GM13976 (cell line): ENCODE measurements around the gene TEKTIP1.

Experiments
- DNase-seq: peaks from one replicate; pipeline ENCODE4 v3.0.0; 2012; ENCODE audit warnings: low spot score
- in situ Hi-C: fragments of 300-500 bp; cut with MboI; formaldehyde crosslinking; loops from one replicate; pipeline ENCODE4 v1.12.0; 2022; ENCODE audit warnings: low sequenced_read_pairs, mixed read lengths, inconsistent platforms; ENCODE audit not compliant: unreplicated experiment
- TF ChIP-seq, protein P1 (sequence below): IDR thresholded peaks from 2 replicates; pipeline ENCODE4 v1.5.1; 2012; ENCODE audit warnings: borderline replicate concordance, mild to moderate bottlenecking; ENCODE audit not compliant: insufficient read depth; ENCODE audit errors: extremely low read depth, missing control alignments, control extremely low read depth

Gene TEKTIP1

DNA sequence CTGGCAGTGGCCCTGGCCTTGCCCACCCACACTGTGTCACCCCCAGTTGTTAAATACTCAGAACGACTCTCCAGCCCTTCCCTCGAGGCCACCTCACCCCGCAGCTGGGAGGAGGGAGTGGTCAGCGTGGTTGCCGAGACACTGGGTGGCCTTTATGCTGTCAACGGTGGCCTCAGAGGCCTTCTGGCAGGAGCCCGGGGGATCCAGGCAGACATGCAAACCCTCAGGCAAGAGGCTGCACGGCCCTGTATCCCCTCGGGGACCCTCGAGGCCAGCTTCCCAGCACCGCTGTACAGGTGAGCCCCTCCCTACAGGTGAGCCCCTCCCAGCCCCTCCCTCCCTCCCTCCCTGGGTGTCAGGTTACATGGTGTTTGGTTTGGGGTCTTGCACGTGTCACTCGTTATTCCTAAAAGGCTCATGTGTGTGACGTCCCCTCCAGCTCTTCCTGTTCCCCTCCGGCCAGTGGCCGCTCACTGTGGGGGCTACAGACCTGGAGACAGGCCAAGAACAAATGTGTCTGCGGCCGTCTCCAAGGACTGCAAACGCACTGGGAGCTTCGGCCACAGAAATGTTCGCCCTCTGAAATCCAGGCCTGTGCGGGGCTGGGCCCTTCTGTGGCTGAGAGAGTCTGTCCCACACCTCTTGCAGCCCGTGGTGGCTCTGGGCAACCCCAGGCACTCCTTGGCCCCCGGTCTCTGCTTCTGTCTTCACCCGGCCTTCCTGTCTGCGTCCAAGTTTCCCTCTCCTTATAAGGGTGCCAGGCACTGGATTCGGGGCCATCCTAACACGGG lies at the start of gene TEKTIP1:
TEKTIP1 (plus strand) TSS at position 210 of the 791 bp plus-strand sequence; CDS start at position 214, 4 bp downstream.
- in situ Hi-C loops, result no loop called here
- DNase-seq, result no peak
- TF ChIP-seq, protein P1, sequence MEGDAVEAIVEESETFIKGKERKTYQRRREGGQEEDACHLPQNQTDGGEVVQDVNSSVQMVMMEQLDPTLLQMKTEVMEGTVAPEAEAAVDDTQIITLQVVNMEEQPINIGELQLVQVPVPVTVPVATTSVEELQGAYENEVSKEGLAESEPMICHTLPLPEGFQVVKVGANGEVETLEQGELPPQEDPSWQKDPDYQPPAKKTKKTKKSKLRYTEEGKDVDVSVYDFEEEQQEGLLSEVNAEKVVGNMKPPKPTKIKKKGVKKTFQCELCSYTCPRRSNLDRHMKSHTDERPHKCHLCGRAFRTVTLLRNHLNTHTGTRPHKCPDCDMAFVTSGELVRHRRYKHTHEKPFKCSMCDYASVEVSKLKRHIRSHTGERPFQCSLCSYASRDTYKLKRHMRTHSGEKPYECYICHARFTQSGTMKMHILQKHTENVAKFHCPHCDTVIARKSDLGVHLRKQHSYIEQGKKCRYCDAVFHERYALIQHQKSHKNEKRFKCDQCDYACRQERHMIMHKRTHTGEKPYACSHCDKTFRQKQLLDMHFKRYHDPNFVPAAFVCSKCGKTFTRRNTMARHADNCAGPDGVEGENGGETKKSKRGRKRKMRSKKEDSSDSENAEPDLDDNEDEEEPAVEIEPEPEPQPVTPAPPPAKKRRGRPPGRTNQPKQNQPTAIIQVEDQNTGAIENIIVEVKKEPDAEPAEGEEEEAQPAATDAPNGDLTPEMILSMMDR, result no peak

DNA sequence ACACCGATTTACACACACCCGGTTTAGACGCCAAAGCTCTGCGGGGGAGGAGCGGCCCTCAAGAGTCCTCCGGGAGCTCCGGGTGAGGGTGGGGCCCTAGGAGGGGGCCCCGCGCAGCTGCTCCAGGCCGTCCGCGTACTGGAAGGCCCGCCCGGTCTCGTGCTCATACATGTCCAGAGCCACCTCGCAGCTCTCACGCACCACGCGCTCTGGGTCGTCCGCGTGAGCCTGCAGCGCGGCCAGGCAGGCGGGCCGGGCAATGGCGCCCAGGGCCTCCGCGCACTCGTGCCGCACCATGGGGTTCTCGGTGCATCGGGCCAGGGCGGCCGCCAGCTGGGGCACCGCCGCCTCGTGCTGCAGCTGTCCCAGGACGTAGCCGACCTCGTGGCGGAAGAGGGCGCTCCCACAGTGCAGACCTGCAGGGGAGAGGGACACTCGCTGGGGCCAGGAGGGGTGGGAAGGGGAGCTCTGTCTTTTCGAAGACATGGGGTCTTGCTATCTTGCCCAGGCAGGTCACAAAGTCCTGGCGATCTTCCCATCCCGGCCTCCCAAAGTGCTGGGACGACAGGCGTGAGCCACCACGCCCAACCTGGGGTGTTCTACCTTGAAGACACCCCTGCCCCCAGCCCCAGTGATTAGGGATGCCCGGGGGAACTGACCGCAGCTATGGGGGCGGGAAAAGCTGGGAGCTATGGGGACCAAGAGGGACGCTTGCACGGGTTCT lies 47.4 kb upstream of the TEKTIP1 start:
- no peak for DNase-seq
- in situ Hi-C loops, result no loop called here
- TF ChIP-seq, protein P1, result no peak

DNA sequence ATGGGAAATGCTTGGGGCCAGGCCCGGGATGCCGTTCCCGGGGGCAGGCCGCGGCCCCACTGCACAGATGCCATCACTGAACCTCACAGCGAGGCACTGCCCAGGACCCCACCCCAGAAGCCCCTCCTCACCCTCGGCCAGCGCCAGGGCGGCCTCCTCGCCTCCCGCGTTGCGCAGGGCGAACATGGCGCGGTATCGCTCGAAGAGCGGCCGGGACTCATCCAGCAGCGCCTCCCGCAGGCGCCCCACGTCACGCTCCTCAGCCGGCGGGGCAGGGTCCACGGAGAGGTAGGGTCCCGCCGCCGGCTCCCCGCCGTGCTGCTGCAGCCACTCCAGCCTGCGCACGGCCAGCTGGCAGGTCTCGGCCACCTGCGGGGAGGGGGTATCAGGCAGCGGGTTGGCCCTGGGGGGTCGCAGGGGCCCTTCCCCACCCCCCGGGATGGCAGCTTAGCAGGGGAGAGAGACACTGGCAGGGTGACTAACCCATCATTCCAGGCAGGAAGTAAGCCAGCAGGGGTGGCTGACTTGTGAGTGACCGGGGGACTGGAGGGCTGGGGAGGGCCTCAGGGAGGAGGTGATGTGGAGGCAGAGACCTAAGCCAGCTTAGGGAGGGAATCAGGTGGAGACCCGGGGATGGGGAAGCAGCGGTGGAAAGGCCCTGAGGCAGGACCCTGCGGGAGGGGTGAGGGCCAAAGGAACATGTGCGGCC lies 46.7 kb upstream of the TEKTIP1 start:
- TF ChIP-seq, protein P1, result no peak
- no peak for DNase-seq
- in situ Hi-C loops, result no loop called here

DNA sequence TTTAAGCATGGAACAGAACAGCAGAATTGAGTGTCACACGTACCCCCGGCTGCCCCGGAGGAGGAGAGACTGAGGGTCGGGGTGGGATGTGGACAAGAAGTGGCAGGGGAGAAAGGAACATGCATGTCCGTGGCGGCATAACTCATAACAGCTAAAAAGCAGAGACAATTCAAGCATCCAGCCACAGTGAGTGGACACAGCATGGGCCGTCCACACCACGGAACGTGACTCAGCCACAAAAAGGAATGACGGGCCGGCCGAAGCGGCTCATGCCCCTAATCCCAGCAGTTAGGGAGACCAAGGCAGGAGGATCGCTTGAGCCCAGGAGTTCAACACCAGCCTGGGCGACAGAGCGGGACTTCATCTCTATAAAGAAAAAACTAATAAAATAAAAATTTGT lies 46.1 kb upstream of the TEKTIP1 start:
- in situ Hi-C loops, result no loop called here
- no peak for DNase-seq
- TF ChIP-seq, protein P1, result no peak

DNA sequence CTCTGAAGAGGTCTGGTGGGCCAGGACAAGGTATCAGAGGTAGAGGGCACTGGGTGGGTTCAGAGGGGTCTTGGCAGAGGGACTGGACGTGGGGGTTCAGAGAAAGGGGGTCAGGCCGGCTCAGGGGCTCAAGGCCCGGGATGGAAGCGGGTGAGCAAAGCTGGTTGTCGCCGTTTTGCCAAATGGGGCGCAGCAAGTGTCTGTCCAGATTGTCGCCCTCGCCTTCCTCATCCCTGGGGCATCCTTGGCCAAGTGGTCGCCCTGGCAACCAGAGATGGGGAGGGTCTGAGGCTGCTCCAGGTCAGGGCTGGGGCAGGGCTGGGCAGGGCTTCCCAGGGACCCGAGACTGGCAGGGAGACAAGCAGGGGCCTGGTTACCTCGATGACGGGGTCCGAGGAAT lies 45.3 kb upstream of the TEKTIP1 start:
- TF ChIP-seq, protein P1, result no peak
- no peak for DNase-seq
- in situ Hi-C loops, result no loop called here

DNA sequence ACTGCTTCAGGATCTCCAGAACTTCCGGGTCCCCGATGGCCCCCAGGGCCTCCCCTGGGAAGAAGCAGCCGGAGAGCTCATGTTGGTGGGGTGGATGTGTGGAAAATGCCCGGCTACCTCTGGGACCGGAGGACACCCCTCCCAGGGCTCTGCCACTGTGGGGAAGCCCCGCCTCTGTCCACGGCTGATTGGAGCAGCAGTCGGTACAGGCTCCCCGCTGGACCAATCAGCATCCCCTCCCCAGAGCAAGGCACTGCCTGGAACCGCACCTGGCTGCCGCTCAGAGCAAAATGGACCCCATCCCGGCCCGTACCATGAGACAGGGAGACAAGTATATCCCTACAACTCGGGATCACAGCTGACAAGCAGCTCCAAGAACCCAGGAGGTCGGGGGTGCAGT lies 44.9 kb upstream of the TEKTIP1 start:
- in situ Hi-C loops, result no loop called here
- TF ChIP-seq, protein P1, result no peak
- peak; percentile 65 for DNase-seq
